NCI-H1092 (cell line): ENCODE data around the gene CPPED1.
"Not testable (repeated sequence)": the region's sequence is repeated elsewhere in the genome, so short reads cannot be mapped to it uniquely, and the experiment has no call there.

ENCODE experiments used
- DNase-seq: peaks from one replicate; lab custom pipeline; 2025; lab: John Stamatoyannopoulos, UW

The CPPED1 gene

GRCh38 chr16:12767897-12768296, 35.8 kb downstream of the CPPED1 start:
- no peak for DNase-seq

GRCh38 chr16:12766853-12767252, 36.8 kb downstream of the CPPED1 start:
- DNase-seq: no peak

DNA sequence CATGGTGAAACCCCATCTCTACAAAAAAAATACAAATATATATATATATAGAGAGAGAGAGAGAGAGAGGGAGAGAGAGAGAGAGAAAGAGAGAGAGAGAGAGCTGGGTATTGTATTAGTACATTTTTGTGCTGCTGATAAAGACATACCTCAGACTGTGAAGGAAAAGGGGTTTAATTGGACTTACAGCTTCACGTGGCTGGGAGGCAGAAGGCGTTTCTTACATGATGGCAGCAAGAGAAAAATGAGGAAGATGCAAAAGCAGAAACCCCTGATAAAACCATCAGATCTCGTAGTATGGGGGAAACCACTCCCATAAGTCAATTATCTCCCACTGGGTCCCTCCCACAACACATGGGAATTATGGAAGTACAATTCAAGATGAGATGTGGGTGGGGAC, 37.5 kb downstream of the CPPED1 start:
- DNase-seq: not testable (repeated sequence)

- no peak for DNase-seq
Observed at GRCh38 chr16:12764813-12765488, 38.7 kb downstream of the CPPED1 start.

- DNase-seq: no peak
Observed at GRCh38 chr16:12763517-12763916, 40.2 kb downstream of the CPPED1 start.

DNA sequence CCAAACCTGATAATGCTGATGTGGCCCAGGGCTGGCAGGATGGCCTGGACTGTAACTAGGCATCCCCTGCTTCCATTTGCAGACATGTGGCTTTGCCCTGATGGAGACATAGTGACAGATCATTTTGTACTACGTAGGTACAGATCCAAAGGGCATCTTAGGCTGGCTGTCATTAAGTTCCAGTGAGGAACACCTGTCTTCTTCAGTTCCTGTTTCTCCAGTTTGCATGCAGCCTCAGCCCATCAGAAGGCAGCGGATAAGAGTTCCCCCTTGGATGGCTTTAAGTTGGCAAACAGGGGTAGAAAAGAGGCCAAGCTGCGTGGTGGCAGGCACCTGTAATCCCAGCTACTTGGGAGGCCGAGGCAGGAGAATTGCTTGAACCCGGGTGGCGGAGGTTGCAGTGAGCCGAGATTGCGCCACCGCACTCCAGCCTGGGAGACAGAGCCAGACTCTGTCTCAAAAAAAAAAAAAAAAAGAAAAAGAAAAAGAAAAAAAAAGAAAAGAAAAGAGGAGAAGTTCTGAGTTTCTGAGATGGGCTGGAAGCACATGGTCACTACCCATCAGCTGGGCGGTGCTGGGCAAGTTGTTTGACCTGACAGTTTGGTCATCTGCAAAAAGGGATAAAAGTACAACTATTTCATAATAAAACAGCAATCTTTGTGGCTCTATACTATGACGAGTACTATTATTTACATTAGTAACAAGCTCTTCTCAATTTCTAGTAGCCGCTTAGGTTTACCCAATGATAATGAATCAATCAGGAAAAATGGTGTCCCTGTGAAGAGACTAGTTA, 42.7 kb downstream of the CPPED1 start:
- DNase-seq: no peak

- DNase-seq: no peak
Observed at GRCh38 chr16:12758670-12759558, 44.8 kb downstream of the CPPED1 start.

GRCh38 chr16:12758031-12758669, 45.5 kb downstream of the CPPED1 start:
- DNase-seq: no peak

DNA sequence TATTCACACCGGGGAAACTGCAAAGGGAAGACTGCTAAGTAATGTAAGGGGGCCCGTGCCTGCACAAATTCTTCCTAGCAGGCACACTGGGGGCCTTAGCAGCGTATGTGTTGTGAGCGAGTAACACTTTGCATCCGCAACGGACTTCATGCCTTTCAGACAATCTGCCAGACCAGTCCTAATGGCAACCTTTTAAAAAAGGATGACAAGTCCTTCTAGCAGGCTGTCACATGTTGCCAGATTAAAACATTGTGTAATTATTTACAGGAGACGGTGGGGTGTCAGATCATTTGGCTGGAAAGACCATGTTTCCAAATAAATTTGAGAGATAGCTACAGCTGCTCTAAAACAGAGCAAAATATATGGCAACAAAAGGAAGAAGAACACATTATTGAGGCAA, 46.1 kb downstream of the CPPED1 start:
- no peak for DNase-seq

GRCh38 chr16:12754824-12755543, 48.7 kb downstream of the CPPED1 start:
- DNase-seq: no peak

DNA sequence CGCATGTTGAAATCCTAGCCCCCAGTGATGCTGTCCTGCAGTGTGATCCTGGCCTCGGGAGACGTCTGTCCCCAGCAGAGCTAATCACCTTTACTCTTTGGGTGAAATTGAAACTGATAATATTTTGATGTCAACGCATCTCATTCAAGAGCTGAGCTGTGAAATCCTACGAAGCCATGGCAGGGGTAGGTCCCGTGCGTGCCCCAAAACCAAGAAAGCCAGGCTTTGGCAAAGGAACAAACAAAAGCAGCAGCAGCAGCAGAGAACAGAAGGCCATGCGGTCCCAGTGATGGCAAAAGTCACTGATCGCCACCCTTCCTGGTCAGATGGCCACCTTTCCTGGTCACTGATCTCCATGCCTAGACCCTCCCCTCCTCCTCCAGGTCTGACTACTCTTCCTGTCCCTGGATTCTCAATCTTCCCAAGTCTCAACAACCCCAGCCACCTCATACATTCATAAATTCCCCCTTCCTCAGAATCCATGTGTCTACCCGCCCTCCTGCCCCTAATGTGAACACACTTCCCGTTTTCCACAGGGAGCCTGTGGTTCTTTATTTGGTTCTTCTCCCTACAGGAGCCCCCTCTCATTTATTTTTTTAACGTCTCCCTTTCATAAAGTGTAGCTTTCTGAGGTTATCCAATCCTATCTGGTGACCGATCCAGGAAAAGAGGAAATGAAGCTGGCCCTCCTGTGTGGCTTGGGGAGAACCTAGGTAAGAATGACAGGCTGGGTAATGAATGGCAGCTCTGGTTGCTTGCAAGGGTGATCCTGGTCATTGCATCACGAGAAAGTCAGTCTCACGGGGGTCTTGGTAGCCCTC, 50.3 kb downstream of the CPPED1 start:
- DNase-seq: no peak

- DNase-seq: no peak
Observed at GRCh38 chr16:12752159-12752558, 51.5 kb downstream of the CPPED1 start.

DNA sequence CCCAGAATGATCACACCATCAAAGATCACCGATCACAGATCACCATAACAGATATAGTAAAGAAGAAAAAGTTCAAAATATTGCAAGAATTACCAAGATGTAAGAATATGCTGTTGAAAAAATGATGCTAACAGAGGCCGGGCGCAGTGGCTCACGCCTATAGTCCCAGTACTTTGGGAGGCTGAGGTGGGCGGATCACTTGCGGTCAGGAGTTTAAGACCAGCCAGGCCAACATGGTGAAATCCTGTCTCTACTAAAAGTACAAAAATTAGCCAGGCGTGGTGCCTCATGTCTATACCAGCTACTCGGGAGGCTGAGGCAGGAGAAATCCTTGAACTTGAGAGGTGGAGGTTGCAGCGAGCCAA, 53.2 kb downstream of the CPPED1 start:
- no peak for DNase-seq

DNA sequence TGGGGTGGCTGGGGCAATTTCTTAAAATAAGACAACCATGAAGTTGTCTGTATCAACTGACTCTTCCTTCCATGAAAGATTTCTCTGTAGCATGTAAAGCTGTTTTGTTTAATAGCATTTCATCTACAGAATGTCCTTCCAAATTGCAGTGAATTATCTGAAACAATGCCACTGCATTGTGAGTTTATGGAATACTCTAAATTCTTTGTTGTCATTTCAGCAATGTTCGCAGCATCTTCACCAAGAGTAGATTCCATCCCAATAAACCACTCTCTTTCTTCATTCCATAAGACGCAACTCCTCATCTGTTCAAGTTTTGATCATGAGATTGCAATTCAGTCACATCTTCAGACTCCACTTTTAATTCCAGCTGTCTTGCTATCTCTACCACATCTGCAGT, 54.6 kb downstream of the CPPED1 start:
- DNase-seq: no peak

DNA sequence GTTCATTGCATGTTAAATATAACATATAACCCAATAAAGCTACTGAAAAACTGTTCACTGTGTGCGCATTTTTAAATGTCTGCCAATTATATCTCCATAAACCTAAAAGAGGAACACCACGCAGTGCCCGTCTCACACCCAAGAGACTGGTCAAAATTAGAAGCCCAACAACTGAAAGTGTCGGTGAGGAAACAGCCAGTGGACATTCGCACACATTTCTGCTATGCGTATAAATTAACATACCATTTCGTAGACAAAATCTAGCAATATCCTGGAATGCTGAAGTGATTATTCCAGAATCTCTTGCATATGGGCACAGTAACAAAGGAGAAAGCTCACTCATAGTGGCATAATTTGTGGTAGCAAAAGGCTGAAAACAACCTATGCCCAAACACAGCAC, 55.9 kb downstream of the CPPED1 start:
- no peak for DNase-seq

GRCh38 chr16:12747261-12747660, 56.4 kb downstream of the CPPED1 start:
- DNase-seq: no peak

GRCh38 chr16:12744860-12745259, 58.8 kb downstream of the CPPED1 start:
- no peak for DNase-seq

DNA sequence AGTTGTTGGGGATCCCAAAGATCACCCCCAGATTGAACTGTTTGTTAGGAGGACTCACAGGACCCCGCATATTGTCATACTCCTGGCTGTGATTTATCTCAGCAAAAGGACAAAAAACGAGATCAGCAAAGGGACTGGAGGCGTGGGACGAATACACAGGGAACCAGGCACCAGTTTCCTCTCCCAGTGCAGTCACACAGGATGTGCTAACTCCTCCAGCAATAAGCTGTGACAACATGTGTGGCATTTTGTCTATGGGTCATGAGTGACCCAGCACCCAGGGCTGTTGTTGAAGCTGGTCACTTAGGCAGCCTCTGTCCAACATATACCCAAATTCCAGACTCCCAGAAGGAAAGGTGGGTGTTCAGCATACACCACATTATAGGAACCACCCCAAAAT, 60.9 kb downstream of the CPPED1 start:
- no peak for DNase-seq

DNA sequence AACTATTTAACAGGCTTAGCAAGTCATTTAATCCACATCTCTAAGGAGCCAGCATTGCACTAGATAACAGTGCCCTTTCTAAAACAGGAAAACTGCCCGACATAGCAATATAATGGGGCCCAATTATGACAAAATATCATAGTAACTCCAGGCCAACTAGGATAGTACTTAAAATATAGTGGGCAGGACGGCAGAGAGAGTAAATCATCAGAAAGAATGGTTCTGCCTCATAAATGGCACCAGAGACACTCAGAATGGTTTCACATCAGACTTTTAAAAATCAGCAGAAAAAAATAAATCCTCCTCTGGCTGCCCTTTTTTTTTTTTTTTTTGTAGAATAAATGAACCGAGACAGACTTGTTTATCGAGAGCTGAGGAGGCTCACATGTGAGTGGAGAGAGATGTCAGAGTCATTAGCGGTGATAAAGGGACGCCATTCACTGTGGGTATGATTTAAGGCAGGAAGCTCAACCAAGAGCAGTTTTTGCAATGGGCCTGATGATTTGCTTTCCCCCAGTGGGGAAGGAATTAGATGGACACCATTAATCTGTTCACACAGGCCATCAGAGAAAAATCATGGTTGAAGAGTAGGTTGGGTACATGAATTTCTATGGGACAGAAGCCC, 62.6 kb downstream of the CPPED1 start:
- no peak for DNase-seq

DNA sequence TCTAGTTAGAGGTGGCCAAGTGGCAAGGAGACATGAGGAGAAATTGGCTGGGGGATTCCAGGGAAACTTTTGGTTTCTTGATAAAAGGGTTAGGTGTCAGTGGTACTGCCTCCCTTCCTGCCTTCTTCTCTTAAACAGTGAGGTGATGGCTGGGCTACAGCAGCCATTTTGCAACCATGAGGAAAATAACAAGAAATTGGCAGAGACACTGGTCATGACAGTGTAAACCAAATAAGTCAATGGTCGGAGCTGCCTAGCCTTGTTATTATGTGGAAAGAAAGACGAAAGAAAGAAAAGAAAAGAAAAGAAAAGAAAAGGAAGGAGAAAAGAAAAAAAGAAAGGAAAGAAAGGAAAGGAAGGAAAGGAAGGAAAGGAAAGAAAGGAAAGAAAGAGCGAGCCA, 63.9 kb downstream of the CPPED1 start:
- DNase-seq: no peak
